Neutrophil (primary cell): ENCODE measurements around the gene ZNF91.
"Not testable (repeated sequence)": the region's sequence is repeated elsewhere in the genome, so short reads cannot be mapped to it uniquely, and the experiment has no call there.

ENCODE experiments used
- H3K27ac ChIP-seq: fragments of 200-600 bp; sonication (generic); 2 replicates; pipeline ENCODE4 v1.5.1; 2016; ENCODE audit warnings: mild to moderate bottlenecking, moderate library complexity
- H3K27me3 ChIP-seq: fragments of 200-600 bp; sonication (generic); 2 replicates; pipeline ENCODE4 v1.6.0; 2016; ENCODE audit warnings: mild to moderate bottlenecking
- H3K36me3 ChIP-seq: fragments of 200-600 bp; sonication (generic); 2 replicates; pipeline ENCODE4 v1.5.1; 2017
- H3K4me1 ChIP-seq, 2 experiments: fragments of 200-600 bp in 1 of 2; sonication (generic) in 1 of 2; 1 replicate in 1 of 2; 2 replicates in 1 of 2; pipeline versions ENCODE4 v1.5.1 to v1.6.1; 2013 to 2016; ENCODE audit warnings: low read depth in 1 of 2, low read length in 1 of 2, mild to moderate bottlenecking in 1 of 2, moderate library complexity in 1 of 2; ENCODE audit not compliant: control insufficient read depth in 1 of 2, insufficient read depth in 1 of 2
- H3K4me3 ChIP-seq, 2 experiments: fragments of 200-600 bp in 1 of 2; sonication (generic) in 1 of 2; 1 replicate in 1 of 2; 2 replicates in 1 of 2; pipeline ENCODE4 v1.5.1; 2013 to 2016; ENCODE audit warnings: low read depth in 1 of 2, low read length in 1 of 2, mild to moderate bottlenecking in 1 of 2, moderate library complexity in 1 of 2
- H3K9me3 ChIP-seq: fragments of 200-600 bp; sonication (generic); 2 replicates; pipeline ENCODE4 v1.5.1; 2016
- CTCF ChIP-seq: fragments of 200-600 bp; sonication (generic); IDR thresholded peaks from 2 replicates; pipeline ENCODE4 v1.5.1; 2016; ENCODE audit warnings: antibody characterized with exemption

The ZNF91 gene

GRCh38 chr19:23377276-23377675, 18.0 kb downstream of the ZNF91 start:
- Histone ChIP-seq H3K27me3 (no peaks in the 10 kb centered on the region), H3K4me1 (no peaks in the 10 kb centered on the region), H3K27ac (no peak overlapping the region), H3K4me3 (no peak overlapping the region), H3K9me3 (peaks cover 25% of the 10 kb centered on the region), H3K36me3 (peaks cover 15% of the 10 kb centered on the region)
- no peak for TF ChIP-seq CTCF

DNA sequence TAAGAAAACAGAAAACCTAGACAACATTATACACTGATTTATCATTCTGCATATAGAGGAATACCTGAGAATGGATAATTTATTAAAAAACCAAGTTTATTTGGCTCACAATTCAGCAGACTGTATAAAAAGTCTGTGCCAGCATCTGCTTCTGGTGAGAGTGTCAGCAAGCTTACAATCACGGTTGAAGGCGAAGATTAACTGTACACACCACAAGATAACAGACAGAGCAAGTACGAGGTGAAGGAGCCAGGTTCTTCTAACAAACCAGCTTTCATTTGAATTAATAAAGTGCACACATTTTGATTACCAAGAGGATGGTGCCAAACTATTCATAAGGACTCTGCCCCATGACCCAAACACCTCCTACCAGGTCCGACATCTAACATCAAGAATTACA, 28.8 kb downstream of the ZNF91 start:
- no peak for TF ChIP-seq CTCF
- Histone ChIP-seq H3K36me3 (no peaks in the 10 kb centered on the region), H3K4me1 (no peaks in the 10 kb centered on the region), H3K27ac (no peak overlapping the region), H3K9me3 (peaks cover 62% of the 10 kb centered on the region), H3K4me3 (no peak overlapping the region), H3K27me3 (no peaks in the 10 kb centered on the region)

- H3K27me3 ChIP-seq, H3K4me1 ChIP-seq, H3K4me3 ChIP-seq, H3K27ac ChIP-seq, H3K36me3 ChIP-seq: not testable (repeated sequence)
- H3K9me3 ChIP-seq = peaks cover 65% of the 10 kb centered on the region
These were observed 29.2 kb downstream of the ZNF91 start for GRCh38 chr19:23366031-23366430.

DNA sequence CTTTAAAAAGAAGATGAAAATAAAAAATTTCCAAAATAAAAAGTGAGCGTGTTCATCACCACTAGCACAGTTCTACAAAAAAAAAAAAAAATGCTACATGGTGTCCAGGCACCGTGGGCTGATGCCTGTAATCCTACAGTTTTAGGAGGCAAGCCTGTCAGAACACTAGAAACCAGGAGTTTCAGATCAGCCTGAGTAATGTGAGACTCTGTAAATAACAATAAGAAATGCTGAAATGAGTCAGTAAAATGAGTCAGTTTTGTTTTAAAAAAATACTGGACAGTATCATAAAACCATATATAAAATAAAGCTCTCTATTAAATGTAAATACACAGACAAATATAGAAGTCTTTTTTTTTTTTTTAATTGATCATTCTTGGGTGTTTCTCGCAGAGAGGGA, 30.0 kb downstream of the ZNF91 start:
- Histone ChIP-seq H3K36me3 (no peaks in the 10 kb centered on the region), H3K4me1 (no peaks in the 10 kb centered on the region), H3K4me3 (no peak overlapping the region), H3K27me3 (no peaks in the 10 kb centered on the region), H3K27ac (no peak overlapping the region), H3K9me3 (peaks cover 62% of the 10 kb centered on the region)
- no peak for TF ChIP-seq CTCF

DNA sequence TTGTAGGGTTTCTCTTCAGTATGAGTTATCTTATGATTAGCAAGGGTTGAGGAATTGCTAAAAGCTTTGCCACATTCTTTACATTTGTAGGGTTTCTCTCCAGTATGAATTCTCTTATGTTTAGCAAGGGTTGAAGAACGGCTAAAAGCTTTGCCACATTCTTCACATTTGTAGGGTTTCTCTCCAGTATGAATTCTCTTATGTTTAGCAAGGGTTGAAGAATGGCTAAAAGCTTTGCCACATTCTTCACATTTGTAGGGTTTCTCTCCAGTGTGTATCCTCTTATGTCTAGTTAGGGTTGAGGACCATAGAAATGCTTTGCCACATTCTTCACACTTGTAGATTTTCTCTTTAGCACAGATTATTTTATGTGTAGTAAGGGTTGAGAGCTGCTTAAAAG, 33.4 kb downstream of the ZNF91 start:
- H3K27me3 ChIP-seq, H3K4me3 ChIP-seq, H3K36me3 ChIP-seq, H3K27ac ChIP-seq, H3K4me1 ChIP-seq: not testable (repeated sequence)
- peaks cover 82% of the 10 kb centered on the region for H3K9me3 ChIP-seq

DNA sequence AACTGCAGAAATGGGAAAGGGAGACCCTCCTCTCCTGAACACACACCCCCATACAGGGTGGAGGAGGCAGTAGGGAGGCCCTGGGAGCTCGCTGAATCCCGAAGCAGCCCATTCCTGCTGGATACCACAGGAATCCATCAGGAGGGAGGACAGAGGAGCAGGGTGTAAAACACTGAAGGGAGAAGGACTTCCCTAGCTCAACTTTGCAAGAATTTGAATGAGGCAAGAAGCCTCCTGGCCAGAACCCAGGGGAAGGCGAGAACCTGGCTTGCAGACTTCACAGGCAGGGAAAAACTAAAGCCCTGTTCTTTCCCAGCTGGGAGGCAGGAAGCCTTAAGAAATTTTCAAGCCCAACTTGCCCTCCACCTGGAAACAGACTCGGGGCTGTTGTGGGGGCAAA, 43.5 kb downstream of the ZNF91 start:
- Histone ChIP-seq H3K4me1 (no peaks in the 10 kb centered on the region), H3K27me3 (no peaks in the 10 kb centered on the region), H3K27ac (no peak overlapping the region), H3K36me3 (no peaks in the 10 kb centered on the region), H3K4me3 (no peak overlapping the region), H3K9me3 (peaks cover 87% of the 10 kb centered on the region)
- no peak for TF ChIP-seq CTCF

- peaks cover 88% of the 10 kb centered on the region for H3K9me3 ChIP-seq
These were observed 48.6 kb downstream of the ZNF91 start for GRCh38 chr19:23346696-23347095.

More at GRCh38 chr19:23346696-23347095, 48.6 kb downstream of the ZNF91 start:
- Histone ChIP-seq H3K4me3 (no peak overlapping the region), H3K36me3 (no peaks in the 10 kb centered on the region), H3K27ac (no peak overlapping the region), H3K27me3 (no peaks in the 10 kb centered on the region), H3K4me1 (no peaks in the 10 kb centered on the region)
- no peak for TF ChIP-seq CTCF
